PC-9 (cell line): ENCODE results near the gene KCNMB2. TPM values are rescaled to one million over a fixed set of nuclear protein-coding genes. Genes with fewer than 3 reads are reported as not detected.

Experiments used
- BruUV-seq: library from RNA; stranded (reverse); fragments of 400-500 nt; replicated peaks from 2 replicates; lab custom pipeline; 2021; lab: Mats Ljungman, UMichigan
- CTCF ChIA-PET: fragments of 300-600 bp; sonication (Branson Sonifier 250); formaldehyde crosslinking; loops from one replicate; lab custom pipeline; 2022; ENCODE audit warnings: antibody characterized with exemption; lab: Charles Lee
- POLR2A ChIA-PET: fragments of 300-600 bp; sonication (Branson Sonifier 250); formaldehyde crosslinking; loops from one replicate; lab custom pipeline; 2022; ENCODE audit warnings: antibody characterized with exemption; ENCODE audit not compliant: unreplicated experiment; lab: Charles Lee
- DNase-seq, 2 experiments: peaks; one replicate each; pipeline versions ENCODE4 v3.0.0 to v3.0.0-alpha.2; 2015 to 2022; ENCODE audit warnings: mixed read lengths in 1 of 2
- H2AFZ ChIP-seq: fragments of 200-600 bp; sonication (generic); 2 replicates; pipeline ENCODE4 v1.8.1; 2017; ENCODE audit warnings: antibody characterized with exemption
- H3F3A ChIP-seq: fragments of 200-600 bp; sonication (generic); 2 replicates; pipeline ENCODE4 v1.8.1; 2017; ENCODE audit warnings: antibody characterized with exemption, mild to moderate bottlenecking, low read depth; ENCODE audit not compliant: insufficient read depth
- H3K27ac ChIP-seq: fragments of 200-600 bp; sonication (generic); 2 replicates; pipeline ENCODE4 v1.6.1; 2016; ENCODE audit warnings: mixed run types
- H3K27me3 ChIP-seq: fragments of 200-600 bp; sonication (generic); 2 replicates; pipeline ENCODE4 v1.6.1; 2016; ENCODE audit warnings: low read depth, mixed run types; ENCODE audit not compliant: insufficient read depth
- H3K36me3 ChIP-seq: fragments of 200-600 bp; sonication (generic); 2 replicates; pipeline ENCODE4 v1.6.1; 2016; ENCODE audit warnings: low read depth, mixed run types
- H3K4me1 ChIP-seq: fragments of 200-600 bp; sonication (generic); replicated peaks from 2 replicates; pipeline ENCODE4 v1.6.1; 2016; ENCODE audit warnings: mixed run types; ENCODE audit not compliant: insufficient read depth
- H3K4me2 ChIP-seq: fragments of 200-600 bp; sonication (generic); 2 replicates; pipeline ENCODE4 v1.6.1; 2017; ENCODE audit warnings: mixed run types
- H3K4me3 ChIP-seq: fragments of 200-600 bp; sonication (generic); 2 replicates; pipeline ENCODE4 v1.6.1; 2016; ENCODE audit warnings: mixed run types
- H3K79me2 ChIP-seq: fragments of 200-600 bp; sonication (generic); 2 replicates; pipeline ENCODE4 v1.6.1; 2017; ENCODE audit warnings: low read depth, mixed run types
- H3K9me2 ChIP-seq: fragments of 200-600 bp; sonication (generic); 2 replicates; pipeline ENCODE4 v1.8.1; 2017; ENCODE audit warnings: mild to moderate bottlenecking; ENCODE audit not compliant: insufficient read depth
- H3K9me3 ChIP-seq: fragments of 200-600 bp; sonication (generic); 2 replicates; pipeline ENCODE4 v1.8.1; 2016; ENCODE audit warnings: low read depth; ENCODE audit not compliant: insufficient read depth
- H4K20me1 ChIP-seq: fragments of 200-600 bp; sonication (generic); 2 replicates; pipeline ENCODE4 v1.8.1; 2017; ENCODE audit not compliant: insufficient read depth
- EZH2 ChIP-seq: fragments of 200-600 bp; sonication (generic); IDR thresholded peaks from 2 replicates; pipeline ENCODE4 v1.8.0; 2017; ENCODE audit warnings: antibody characterized with exemption, low read depth
- intact Hi-C: fragments of 100-400 bp; cut with micrococcal nuclease; formaldehyde crosslinking; loops from one replicate; pipeline ENCODE4 v1.10.0; 2022; ENCODE audit not compliant: unreplicated experiment
- total RNA-seq: library from RNA; stranded (reverse); gene quantifications from 2 replicates; pipeline ENCODE4 v1.2.3, GENCODE V29; 2021
- TF ChIP-seq, protein P1 (sequence below): fragments of 200-600 bp; sonication (generic); conservative IDR thresholded peaks from 2 replicates; pipeline ENCODE4 v1.6.1; 2017; ENCODE audit warnings: mixed run types, antibody characterized with exemption, mild to moderate bottlenecking, moderate library complexity

Gene KCNMB2
- total RNA-seq, 1 experiment from 2014 or later: not detected

DNA sequence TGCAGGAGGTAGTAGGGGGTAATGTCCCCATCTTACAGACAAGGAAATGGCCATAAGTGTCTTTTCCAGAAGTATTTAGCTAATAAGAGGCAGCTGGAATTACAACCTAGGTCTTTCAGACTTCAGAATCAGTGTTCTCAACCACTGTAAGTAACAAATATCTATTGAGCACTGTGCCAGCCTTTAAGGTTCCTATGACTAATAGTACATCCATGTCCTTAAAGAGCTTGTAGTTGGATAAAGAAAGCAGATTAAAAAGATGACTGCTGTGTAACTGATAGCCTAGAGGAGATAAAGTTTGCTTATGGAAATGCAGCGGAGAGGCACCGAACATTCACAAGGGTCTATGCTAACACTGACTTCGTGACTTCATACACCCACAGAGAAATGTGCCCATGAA lies 136.0 kb downstream of the KCNMB2 start:
- H3F3A ChIP-seq: no peaks in the 10 kb centered on the region
- intact Hi-C loops: no loop called here

DNA sequence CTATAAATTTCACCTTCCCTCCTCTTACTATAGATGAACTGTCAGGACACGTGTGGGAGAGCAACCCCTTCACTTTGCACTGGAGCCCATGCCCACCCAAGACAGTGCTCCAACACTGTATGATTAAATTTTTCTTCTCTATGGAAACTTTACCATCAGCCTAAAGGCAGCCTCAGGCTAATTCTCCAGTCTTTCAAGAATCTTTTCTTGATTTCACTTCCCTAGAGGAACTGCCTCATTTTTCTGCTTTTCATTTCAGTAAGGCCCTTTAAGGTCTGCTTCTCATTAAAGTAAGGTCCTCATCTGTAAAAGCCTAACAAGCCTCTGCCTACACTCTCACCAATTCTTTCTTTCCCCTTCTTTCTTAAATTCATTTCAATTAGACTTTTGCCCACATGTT lies 137.3 kb downstream of the KCNMB2 start:
- Histone ChIP-seq H3K9me3 (no peaks in the 10 kb centered on the region), H3K79me2 (no peaks in the 10 kb centered on the region), H4K20me1 (no peaks in the 10 kb centered on the region), H3K4me2 (no peak overlapping the region), H3F3A (no peaks in the 10 kb centered on the region), H3K36me3 (no peaks in the 10 kb centered on the region), H3K4me3 (no peak overlapping the region), H3K9me2 (no peaks in the 10 kb centered on the region), H3K27ac (no peak overlapping the region), H3K4me1 (no peaks in the 10 kb centered on the region), H3K27me3 (no peaks in the 10 kb centered on the region), H2AFZ (no peak overlapping the region)
- no TSS peak for BruUV-seq
- no peak for DNase-seq
- intact Hi-C loops: no loop called here
- ChIA-PET POLR2A (no interaction called here), CTCF (no interaction called here)
- TF ChIP-seq EZH2: no peak

More for the DNA sequence above, 136.0 kb downstream of the KCNMB2 start:
- Histone ChIP-seq H2AFZ (no peak overlapping the region), H3K4me3 (no peak overlapping the region), H3K4me1 (no peaks in the 10 kb centered on the region), H3K9me2 (no peaks in the 10 kb centered on the region), H4K20me1 (no peaks in the 10 kb centered on the region), H3K4me2 (no peak overlapping the region), H3K36me3 (no peaks in the 10 kb centered on the region), H3K27ac (no peak overlapping the region), H3K27me3 (no peaks in the 10 kb centered on the region), H3K79me2 (no peaks in the 10 kb centered on the region), H3K9me3 (no peaks in the 10 kb centered on the region)
- TF ChIP-seq, protein P1, sequence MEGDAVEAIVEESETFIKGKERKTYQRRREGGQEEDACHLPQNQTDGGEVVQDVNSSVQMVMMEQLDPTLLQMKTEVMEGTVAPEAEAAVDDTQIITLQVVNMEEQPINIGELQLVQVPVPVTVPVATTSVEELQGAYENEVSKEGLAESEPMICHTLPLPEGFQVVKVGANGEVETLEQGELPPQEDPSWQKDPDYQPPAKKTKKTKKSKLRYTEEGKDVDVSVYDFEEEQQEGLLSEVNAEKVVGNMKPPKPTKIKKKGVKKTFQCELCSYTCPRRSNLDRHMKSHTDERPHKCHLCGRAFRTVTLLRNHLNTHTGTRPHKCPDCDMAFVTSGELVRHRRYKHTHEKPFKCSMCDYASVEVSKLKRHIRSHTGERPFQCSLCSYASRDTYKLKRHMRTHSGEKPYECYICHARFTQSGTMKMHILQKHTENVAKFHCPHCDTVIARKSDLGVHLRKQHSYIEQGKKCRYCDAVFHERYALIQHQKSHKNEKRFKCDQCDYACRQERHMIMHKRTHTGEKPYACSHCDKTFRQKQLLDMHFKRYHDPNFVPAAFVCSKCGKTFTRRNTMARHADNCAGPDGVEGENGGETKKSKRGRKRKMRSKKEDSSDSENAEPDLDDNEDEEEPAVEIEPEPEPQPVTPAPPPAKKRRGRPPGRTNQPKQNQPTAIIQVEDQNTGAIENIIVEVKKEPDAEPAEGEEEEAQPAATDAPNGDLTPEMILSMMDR: no peak
- TF ChIP-seq EZH2: no peak
- CTCF ChIA-PET: no interaction called here
- BruUV-seq: no TSS peak
- no peak for DNase-seq
- POLR2A ChIA-PET: no interaction called here

DNA sequence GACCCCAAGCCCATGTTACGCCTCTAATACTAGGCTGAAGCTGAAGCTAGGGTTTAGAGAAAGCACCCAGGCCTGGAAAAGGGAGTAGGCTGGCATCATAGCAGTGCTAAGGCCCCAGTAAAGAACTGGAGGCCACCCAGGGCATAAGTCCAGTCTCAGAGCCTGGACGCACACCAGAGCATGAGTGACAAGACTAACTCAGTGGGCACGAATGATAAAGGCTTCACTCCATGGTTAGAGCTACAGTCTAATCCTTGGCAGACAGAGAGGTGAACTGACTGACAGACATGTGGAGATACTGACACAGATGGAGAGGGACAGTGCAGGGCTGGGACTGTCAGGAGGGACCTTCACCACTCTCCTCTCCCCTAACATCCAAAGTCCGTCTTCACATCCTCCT lies 139.8 kb downstream of the KCNMB2 start:
- CTCF ChIA-PET: no interaction called here
- H3K36me3 ChIP-seq: no peaks in the 10 kb centered on the region
- no peak for TF ChIP-seq EZH2
- TF ChIP-seq, protein P1: no peak
- H3F3A ChIP-seq: no peaks in the 10 kb centered on the region
- H3K4me3 ChIP-seq: no peak overlapping the region
- H3K4me1 ChIP-seq: no peaks in the 10 kb centered on the region
- POLR2A ChIA-PET: interaction anchor here (0.6 kb wide), 1 partner anchor 28 kb away, joined by 17 read pairs; no protein-coding TSS in a partner anchor
- H3K9me3 ChIP-seq: no peaks in the 10 kb centered on the region
- H3K9me2 ChIP-seq: no peaks in the 10 kb centered on the region
- no peak overlapping the region for H3K27ac ChIP-seq
- no peaks in the 10 kb centered on the region for H3K27me3 ChIP-seq
- intact Hi-C loops: no loop called here
- no peak for DNase-seq
- H3K4me2 ChIP-seq: no peak overlapping the region
- no peaks in the 10 kb centered on the region for H4K20me1 ChIP-seq
- BruUV-seq: no TSS peak
- no peaks in the 10 kb centered on the region for H3K79me2 ChIP-seq
- no peak overlapping the region for H2AFZ ChIP-seq
